ENCODE results near the gene DGCR2.

DGCR2 gene

DNA sequence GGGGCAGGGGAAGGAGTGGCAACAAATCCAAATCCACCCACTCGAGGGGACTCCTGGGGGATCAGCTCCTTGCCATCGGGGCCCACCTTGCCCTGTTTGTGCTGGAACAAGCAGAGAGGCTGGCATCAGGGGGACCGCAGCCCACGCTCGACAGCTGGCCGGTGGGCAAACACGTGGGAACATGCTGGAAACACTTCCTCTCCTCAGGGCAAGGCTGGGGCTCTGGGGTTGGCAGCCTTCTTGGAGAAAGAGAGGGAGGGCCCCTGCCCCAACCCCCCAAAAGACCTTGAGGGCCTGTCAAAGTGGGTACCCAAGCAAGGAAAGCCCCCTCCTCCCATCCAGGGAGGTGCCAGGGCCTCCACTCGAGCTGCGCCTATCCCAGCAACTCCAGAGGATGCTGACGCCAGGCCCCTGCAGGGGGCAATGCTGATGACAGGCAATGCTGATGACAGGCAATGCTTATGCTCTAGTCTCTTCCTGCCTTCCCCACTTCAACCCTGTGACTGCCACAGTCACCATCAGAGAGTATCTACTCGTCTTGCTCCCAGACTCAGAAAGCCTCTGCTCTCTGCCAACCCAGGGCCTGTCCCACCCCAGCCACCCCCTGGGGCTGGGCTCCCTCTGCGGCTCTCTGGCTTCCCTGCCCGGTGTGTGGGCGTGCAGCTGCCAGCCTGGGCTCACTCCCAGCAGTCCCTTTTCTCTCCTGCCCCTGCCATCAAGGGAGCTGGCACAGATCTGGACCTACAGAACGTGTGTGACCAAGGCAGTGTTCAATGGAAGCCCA is 16.2 kb upstream of the DGCR2 start:
- Histone ChIP-seq H3K36me3 (ENCODE audit: insufficient read depth, low read length) (peaks cover 85% of the 10 kb centered on the region), H3K4me1 (ENCODE audit: insufficient read depth, low read length) (no peaks in the 10 kb centered on the region), H2AFZ (ENCODE audit: low read depth, low read length) (no peak overlapping the region), H3K27me3 (ENCODE audit: insufficient read depth, low read length) (no peaks in the 10 kb centered on the region), H3K4me3 (ENCODE audit: low read length) (no peak overlapping the region), H3K9me3 (ENCODE audit: low read length) (no peaks in the 10 kb centered on the region)

DNA sequence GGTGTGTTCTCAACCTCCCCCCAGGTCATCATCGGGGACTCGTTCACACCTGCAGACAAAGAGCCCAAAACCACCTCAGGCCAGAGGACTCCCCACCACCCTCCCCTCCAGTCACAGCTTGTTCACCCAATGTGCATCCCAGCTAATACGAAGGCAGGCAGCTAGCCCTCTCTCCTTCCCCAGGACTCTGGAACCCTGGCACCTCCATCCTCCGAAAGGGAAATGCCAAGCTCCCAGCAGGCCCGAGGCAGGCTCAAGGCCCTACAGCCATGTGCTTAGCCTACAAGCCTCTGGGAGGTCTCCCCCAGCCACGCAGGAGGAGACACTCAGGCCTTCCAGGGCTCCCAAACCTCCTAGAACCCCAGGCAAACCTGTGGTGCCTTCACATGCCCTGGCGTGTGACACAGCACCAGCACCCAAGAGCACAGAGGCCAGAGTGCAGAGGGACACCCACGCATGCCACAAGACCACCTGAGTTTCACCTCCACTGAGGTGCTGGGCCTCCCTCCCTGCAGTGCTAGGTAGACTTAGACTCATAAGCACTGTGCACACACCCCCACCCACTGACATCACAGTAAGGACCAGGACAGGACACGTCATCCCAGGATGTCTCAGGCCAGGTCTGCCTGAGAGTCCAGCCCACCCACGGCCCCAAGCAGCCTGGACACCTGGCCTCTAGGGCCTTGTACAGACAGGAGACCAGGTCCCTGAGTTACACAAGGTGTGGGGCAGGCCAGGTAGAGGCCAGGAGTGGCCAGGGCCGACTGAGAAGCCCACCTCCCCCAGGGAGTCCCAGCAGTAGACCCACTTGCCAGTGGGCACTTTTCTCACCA is 15.4 kb upstream of the DGCR2 start:
- no peaks in the 10 kb centered on the region for H3K9me3 ChIP-seq (ENCODE audit: low read length)
- no peaks in the 10 kb centered on the region for H3K27me3 ChIP-seq (ENCODE audit: insufficient read depth, low read length)
- H3K36me3 ChIP-seq (ENCODE audit: insufficient read depth, low read length): peaks cover 93% of the 10 kb centered on the region

DNA sequence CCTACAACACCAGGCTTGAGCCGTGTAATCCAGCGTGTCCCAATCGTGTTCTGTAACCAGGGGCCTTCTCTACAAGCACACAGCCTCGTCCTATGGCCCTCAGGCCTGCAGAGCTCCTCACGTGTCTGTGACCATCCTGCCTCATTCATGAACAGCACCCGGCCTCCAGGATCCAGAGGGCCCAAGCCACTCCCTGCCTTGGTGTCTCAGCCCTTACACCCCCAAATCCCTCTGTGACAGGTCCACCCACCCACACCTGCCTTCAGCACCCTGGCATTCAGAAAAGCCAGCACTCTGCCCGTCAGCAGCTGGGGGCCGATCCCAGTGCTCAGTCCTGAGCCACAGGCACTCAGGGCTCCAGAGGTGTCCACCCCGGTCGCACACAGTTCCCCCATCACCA is 14.7 kb upstream of the DGCR2 start:
- peaks cover 90% of the 10 kb centered on the region for H3K36me3 ChIP-seq (ENCODE audit: insufficient read depth, low read length)
- no peaks in the 10 kb centered on the region for H3K27me3 ChIP-seq (ENCODE audit: insufficient read depth, low read length)
- no peak overlapping the region for H3K4me3 ChIP-seq (ENCODE audit: low read length)
- H3K9me3 ChIP-seq (ENCODE audit: low read length): no peaks in the 10 kb centered on the region
- H2AFZ ChIP-seq (ENCODE audit: low read depth, low read length): no peak overlapping the region
- no peaks in the 10 kb centered on the region for H3K4me1 ChIP-seq (ENCODE audit: insufficient read depth, low read length)

More for the DNA sequence above, 15.4 kb upstream of the DGCR2 start:
- H3K4me1 ChIP-seq (ENCODE audit: insufficient read depth, low read length): no peaks in the 10 kb centered on the region
- no peak overlapping the region for H2AFZ ChIP-seq (ENCODE audit: low read depth, low read length)
- no peak overlapping the region for H3K4me3 ChIP-seq (ENCODE audit: low read length)

DNA sequence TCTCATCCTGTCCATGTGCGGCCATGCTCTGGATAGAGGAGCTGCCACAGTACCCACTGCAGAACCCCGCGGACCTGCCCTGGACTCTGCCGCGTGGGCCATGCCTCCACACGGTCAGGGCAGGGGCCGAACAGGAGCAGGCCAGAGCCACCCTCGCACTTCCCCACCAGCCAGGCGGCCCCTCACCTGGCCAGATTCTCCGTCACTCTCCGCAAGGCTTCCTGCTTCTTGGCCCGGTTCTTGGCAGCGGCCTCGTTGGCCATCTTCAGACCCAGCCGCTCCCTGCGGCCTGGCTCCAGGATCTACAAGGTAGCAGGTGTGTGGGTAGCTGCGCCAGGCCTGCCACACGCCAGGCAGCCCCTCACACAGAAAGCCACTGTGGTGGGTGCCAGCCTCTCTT is 12.7 kb upstream of the DGCR2 start:
- no peaks in the 10 kb centered on the region for H3K27me3 ChIP-seq (ENCODE audit: insufficient read depth, low read length)
- H3K9me3 ChIP-seq (ENCODE audit: low read length): no peaks in the 10 kb centered on the region
- no peak overlapping the region for H3K4me3 ChIP-seq (ENCODE audit: low read length)
- no peak overlapping the region for H2AFZ ChIP-seq (ENCODE audit: low read depth, low read length)
- H3K36me3 ChIP-seq (ENCODE audit: insufficient read depth, low read length): peaks cover 77% of the 10 kb centered on the region
- no peaks in the 10 kb centered on the region for H3K4me1 ChIP-seq (ENCODE audit: insufficient read depth, low read length)

DNA sequence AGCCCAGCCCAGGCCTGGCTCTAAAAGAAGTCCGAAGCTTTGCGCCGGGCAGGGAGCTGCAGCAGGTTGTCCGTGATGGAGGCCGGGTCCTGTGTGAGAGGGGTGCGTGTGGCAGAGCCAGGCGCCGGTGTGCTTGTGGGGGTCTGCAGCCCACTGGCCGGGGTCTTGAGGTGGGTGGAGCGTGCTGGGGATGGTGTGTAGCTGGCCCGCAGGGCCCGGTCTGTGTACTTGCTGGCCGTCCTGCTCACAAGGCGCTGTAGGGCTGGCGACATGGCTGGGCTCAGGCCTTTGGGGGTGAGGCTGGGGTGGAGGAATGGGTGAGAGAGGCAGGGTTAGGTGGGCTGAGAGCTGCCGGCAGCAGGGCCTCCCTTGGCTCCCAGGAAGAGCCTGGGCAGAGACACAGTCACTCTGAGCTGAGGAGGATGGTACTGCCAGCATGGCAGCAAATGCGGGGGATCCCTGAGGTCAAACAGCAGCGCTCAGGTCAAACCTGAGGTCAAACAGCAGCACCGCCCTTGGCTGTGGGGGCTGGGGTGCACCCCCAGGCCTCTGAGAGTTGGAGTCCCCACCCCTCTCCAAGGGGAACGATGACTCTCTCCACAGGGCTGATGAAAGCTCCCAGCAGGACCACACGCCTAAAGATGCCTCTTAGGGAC is 12.1 kb upstream of the DGCR2 start:
- Histone ChIP-seq H3K4me1 (ENCODE audit: insufficient read depth, low read length) (no peaks in the 10 kb centered on the region), H3K36me3 (ENCODE audit: insufficient read depth, low read length) (peaks cover 71% of the 10 kb centered on the region), H3K4me3 (ENCODE audit: low read length) (no peak overlapping the region), H2AFZ (ENCODE audit: low read depth, low read length) (no peak overlapping the region), H3K27me3 (ENCODE audit: insufficient read depth, low read length) (no peaks in the 10 kb centered on the region), H3K9me3 (ENCODE audit: low read length) (no peaks in the 10 kb centered on the region)

DNA sequence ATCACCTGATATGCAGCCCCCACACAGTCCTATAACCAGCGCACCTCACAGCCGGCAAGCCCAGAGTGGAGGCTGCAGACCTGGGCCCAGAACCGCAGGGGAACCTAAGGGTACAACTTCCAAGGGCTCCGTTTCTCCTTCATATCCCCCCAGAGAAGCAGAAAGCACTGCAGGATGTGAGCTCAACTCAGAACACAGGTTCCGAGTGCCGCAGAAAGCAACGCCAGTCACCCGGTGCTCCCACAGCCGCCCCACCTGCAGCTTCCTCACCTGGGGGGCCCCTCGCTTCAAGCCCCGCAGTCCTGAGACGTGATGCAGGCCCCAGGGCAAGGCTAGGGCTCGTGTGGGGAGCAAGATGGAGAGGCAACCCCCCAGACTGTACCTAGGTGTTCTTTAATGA is 11.3 kb upstream of the DGCR2 start:
- Histone ChIP-seq H3K4me1 (ENCODE audit: insufficient read depth, low read length) (no peaks in the 10 kb centered on the region), H3K9me3 (ENCODE audit: low read length) (no peaks in the 10 kb centered on the region), H3K4me3 (ENCODE audit: low read length) (no peak overlapping the region), H3K27me3 (ENCODE audit: insufficient read depth, low read length) (no peaks in the 10 kb centered on the region), H3K36me3 (ENCODE audit: insufficient read depth, low read length) (peaks cover 63% of the 10 kb centered on the region), H2AFZ (ENCODE audit: low read depth, low read length) (no peak overlapping the region)

DNA sequence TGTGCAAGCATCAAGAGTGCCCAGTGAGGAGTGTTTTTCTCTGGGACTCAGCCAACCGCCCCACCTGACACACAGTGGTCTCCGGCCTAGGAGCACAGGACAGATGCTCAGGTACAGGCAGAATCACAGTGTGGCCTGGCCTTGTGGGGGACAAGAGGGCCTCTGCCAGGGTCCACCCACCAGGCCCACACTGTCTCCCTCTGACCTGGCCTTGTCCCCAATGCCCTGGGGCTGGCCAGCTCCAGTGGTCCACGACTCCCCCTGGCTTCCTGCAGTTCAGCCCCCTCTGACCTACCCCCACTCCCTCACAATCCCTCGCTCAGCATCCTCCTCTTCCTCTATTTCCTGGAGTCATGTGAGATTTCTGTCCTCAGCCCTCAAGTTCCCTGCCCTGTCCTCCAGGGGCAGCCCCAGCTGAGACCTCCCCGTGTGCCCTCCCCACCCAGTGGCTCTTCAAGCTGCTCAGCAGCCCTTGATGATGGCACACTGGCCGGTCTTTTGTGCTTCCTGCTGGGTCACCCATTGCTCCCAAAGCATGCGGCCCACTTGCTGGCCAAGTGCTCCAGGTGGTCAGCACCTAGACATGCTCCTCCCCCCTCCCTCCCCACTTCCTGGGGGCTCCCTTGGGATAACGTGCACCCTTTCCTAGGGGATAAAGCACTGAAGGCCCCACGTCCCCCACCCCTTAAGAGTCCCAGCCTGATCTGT is 10.6 kb upstream of the DGCR2 start:
- Histone ChIP-seq H3K27me3 (ENCODE audit: insufficient read depth, low read length) (no peaks in the 10 kb centered on the region), H3K9me3 (ENCODE audit: low read length) (no peaks in the 10 kb centered on the region), H3K36me3 (ENCODE audit: insufficient read depth, low read length) (peaks cover 56% of the 10 kb centered on the region), H2AFZ (ENCODE audit: low read depth, low read length) (no peak overlapping the region), H3K4me1 (ENCODE audit: insufficient read depth, low read length) (no peaks in the 10 kb centered on the region), H3K4me3 (ENCODE audit: low read length) (no peak overlapping the region)

DNA sequence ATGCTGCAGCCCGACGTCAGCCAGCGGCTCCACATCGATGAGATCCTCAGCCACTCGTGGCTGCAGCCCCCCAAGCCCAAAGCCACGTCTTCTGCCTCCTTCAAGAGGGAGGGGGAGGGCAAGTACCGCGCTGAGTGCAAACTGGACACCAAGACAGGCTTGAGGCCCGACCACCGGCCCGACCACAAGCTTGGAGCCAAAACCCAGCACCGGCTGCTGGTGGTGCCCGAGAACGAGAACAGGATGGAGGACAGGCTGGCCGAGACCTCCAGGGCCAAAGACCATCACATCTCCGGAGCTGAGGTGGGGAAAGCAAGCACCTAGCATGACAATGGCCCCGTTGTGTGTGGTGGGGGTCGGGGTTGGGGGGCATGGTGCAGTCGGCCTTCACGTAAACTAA is 9.9 kb upstream of the DGCR2 start:
- Histone ChIP-seq H3K4me1 (ENCODE audit: insufficient read depth, low read length) (no peaks in the 10 kb centered on the region), H3K9me3 (ENCODE audit: low read length) (no peaks in the 10 kb centered on the region), H3K4me3 (ENCODE audit: low read length) (no peak overlapping the region), H2AFZ (ENCODE audit: low read depth, low read length) (no peak overlapping the region), H3K27me3 (ENCODE audit: insufficient read depth, low read length) (no peaks in the 10 kb centered on the region), H3K36me3 (ENCODE audit: insufficient read depth, low read length) (peaks cover 50% of the 10 kb centered on the region)

DNA sequence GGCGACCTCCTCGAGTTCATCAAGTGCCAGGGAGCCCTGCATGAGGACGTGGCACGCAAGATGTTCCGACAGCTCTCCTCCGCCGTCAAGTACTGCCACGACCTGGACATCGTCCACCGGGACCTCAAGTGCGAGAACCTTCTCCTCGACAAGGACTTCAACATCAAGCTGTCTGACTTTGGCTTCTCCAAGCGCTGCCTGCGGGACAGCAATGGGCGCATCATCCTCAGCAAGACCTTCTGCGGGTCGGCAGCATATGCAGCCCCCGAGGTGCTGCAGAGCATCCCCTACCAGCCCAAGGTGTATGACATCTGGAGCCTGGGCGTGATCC is 9.4 kb upstream of the DGCR2 start:
- H3K4me1 ChIP-seq (ENCODE audit: insufficient read depth, low read length): no peaks in the 10 kb centered on the region

DNA sequence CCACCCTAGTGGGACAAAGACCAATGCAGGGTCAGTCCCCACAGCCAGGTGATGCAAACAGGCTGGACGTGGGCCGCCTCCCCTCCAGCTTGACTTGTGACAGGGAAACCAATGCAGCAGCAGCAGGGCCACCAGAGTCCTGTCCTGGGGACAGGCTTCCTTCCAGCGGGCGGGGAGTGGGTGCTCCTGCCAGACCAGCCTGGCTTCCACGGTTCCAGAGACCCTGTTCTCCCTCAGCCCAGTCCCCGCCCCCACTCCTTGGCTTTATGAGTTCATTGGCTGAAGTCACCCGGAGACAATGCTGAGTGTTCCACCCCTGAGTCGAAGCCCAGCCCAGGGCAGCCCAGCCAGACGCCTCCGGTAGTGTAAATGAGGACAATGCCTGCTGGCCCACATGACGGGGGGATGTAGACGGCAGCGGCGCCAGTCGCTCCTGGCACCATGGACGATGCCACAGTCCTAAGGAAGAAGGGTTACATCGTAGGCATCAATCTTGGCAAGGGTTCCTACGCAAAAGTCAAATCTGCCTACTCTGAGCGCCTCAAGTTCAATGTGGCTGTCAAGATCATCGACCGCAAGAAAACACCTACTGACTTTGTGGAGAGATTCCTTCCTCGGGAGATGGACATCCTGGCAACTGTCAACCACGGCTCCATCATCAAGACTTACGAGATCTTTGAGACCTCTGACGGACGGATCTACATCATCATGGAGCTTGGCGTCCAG is 8.9 kb upstream of the DGCR2 start, which contains the start of gene TSSK2:
Gene TSSK2 (plus strand): TSS at position 350 of the 726 bp plus-strand sequence. CDS start 92 bp downstream, at position 442.
- Histone ChIP-seq H3K27me3 (ENCODE audit: insufficient read depth, low read length) (no peaks in the 10 kb centered on the region), H3K4me3 (ENCODE audit: low read length) (no peak within 1 kb of the TSS), H2AFZ (ENCODE audit: low read depth, low read length) (no peak within 1 kb of the TSS), H3K4me1 (ENCODE audit: insufficient read depth, low read length) (no peaks in the 10 kb centered on the region), H3K9me3 (ENCODE audit: low read length) (no peaks in the 10 kb centered on the region), H3K36me3 (ENCODE audit: insufficient read depth, low read length) (peaks cover 40% of the 10 kb centered on the region)

More for the DNA sequence above, 9.4 kb upstream of the DGCR2 start:
- Histone ChIP-seq H2AFZ (ENCODE audit: low read depth, low read length) (no peak overlapping the region), H3K36me3 (ENCODE audit: insufficient read depth, low read length) (peaks cover 45% of the 10 kb centered on the region), H3K9me3 (ENCODE audit: low read length) (no peaks in the 10 kb centered on the region), H3K4me3 (ENCODE audit: low read length) (no peak overlapping the region), H3K27me3 (ENCODE audit: insufficient read depth, low read length) (no peaks in the 10 kb centered on the region)

DNA sequence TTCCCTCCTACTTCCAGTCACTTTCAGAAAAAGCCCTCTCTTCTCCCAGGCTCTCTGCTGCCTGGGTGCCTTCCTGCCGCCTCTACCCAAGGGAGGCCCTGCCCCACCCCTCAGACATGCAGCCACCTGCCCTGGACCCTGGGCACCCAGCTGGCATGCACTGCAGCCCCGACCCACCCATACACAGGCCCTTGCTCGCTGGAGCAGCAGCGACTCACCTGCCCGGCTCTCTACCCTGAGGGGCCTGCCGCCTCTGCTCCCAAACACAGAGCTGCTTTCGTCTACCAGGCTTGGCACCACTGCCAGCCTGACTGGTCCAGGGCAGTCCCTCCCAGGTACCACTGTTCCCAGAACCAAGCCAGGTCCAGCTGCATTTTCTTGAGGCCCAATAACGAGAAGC is 7.7 kb upstream of the DGCR2 start:
- Histone ChIP-seq H3K4me1 (ENCODE audit: insufficient read depth, low read length) (no peaks in the 10 kb centered on the region), H3K36me3 (ENCODE audit: insufficient read depth, low read length) (peaks cover 32% of the 10 kb centered on the region), H2AFZ (ENCODE audit: low read depth, low read length) (no peak overlapping the region), H3K27me3 (ENCODE audit: insufficient read depth, low read length) (no peaks in the 10 kb centered on the region), H3K9me3 (ENCODE audit: low read length) (no peaks in the 10 kb centered on the region), H3K4me3 (ENCODE audit: low read length) (no peak overlapping the region)

DNA sequence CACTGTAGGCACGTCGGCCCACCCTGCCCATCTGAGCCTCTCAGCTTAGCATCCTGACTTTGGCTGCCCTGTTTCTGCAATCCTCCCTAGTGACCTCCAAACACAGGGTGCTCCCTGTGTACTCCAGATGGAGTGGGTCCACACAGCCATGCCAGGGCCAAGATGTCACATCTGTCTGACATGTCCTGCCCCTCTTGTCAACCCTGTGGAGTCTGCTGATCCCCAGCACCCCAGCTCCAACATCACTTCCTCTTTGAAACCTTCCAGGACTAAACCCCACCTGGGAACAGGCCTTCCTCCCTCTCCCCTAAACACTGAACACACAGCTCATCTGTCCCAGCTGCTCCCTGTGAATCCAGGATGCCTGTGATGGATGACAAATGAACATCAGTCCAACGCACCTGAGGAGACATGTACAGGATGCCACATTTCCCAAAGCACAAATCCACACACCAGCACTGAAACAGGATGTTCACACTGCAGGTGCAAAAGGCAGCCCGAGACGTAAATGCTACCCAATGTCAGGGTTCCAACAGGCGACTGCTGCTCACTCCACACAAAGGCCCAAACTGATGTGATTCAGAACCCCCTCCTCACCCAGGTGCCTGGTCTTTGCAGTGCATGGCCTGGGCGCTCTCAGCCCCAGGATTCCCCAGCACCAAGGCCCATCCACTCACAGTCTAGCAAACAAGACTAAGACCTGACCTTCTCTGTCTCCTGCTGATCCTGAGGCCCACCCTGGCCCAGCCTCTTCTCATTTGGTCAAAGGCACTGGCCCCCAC is 6.9 kb upstream of the DGCR2 start:
- Histone ChIP-seq H3K4me3 (ENCODE audit: low read length) (no peak overlapping the region), H3K36me3 (ENCODE audit: insufficient read depth, low read length) (peaks cover 25% of the 10 kb centered on the region), H3K4me1 (ENCODE audit: insufficient read depth, low read length) (no peaks in the 10 kb centered on the region), H3K27me3 (ENCODE audit: insufficient read depth, low read length) (no peaks in the 10 kb centered on the region), H2AFZ (ENCODE audit: low read depth, low read length) (no peak overlapping the region), H3K9me3 (ENCODE audit: low read length) (no peaks in the 10 kb centered on the region)

All from neuron (in vitro differentiated cells).